K562 (cell line): ENCODE results near the gene ZMYM1. TPM values are rescaled to one million over a fixed set of nuclear protein-coding genes. Genes with fewer than 3 reads are reported as not detected.

ENCODE experiments used
- ATAC-seq: fragments of 200-7000 bp; cut with Tn5 transposase; 3 replicates; pipeline ENCODE4 v1.9.1; 2020; ENCODE audit warnings: moderate library complexity
- BruUV-seq: library from RNA; stranded (reverse); fragments of 400-500 nt; replicated peaks from 2 replicates; lab custom pipeline; 2021; lab: Mats Ljungman, UMichigan
- CTCF ChIA-PET: fragments of 300-600 bp; formaldehyde crosslinking; extraction: SDS; loops from one replicate; lab custom pipeline; 2021; ENCODE audit warnings: low intra/inter-chr PET ratio; lab: Yijun Ruan, JAX
- POLR2A ChIA-PET: fragments of 300-600, 350-650 bp; sonication (Branson Sonifier 250); formaldehyde crosslinking; extraction: SDS; loops from one replicate; lab custom pipeline; 2021; ENCODE audit warnings: antibody characterized with exemption, inconsistent platforms; lab: Yijun Ruan, JAX
- DNase-seq, 4 experiments: peaks; one replicate each; pipeline versions ENCODE4 v3.0.0 to v3.0.0-alpha.2; 2011 to 2018; ENCODE audit warnings: low spot score in 3 of 4, mixed read lengths in 3 of 4; ENCODE audit errors: extremely low read depth in 1 of 4
- FAIRE-seq: peaks from 2 replicates; lab custom pipeline; 2011; peaks lifted over from hg19 to GRCh38; lab: Jason Lieb, UNC
- H2AFZ ChIP-seq: 2 replicates; pipeline ENCODE4 v1.6.0; 2011; ENCODE audit warnings: low read depth, low read length, control low read depth, inconsistent platforms
- H3K27ac ChIP-seq: fragments of 200-600 bp; 3 replicates; pipeline ENCODE4 v1.8.0; 2011; ENCODE audit warnings: low read depth, mild to moderate bottlenecking, control low read depth, inconsistent platforms, low read length, moderate library complexity, mixed read lengths; ENCODE audit errors: extremely low read depth
- H3K27me3 ChIP-seq, 2 experiments: fragments of 300-600 bp in 1 of 2; 2 replicates in 1 of 2; 3 replicates in 1 of 2; pipeline versions ENCODE4 v1.6.0 to v1.8.0; 2011; ENCODE audit warnings: inconsistent platforms in 2 of 2, low read length in 2 of 2, mild to moderate bottlenecking in 1 of 2, mixed read lengths in 1 of 2, moderate library complexity in 1 of 2; ENCODE audit not compliant: control insufficient read depth in 2 of 2, insufficient read depth in 2 of 2
- H3K36me3 ChIP-seq: fragments of 300-600 bp; 3 replicates; pipeline ENCODE4 v1.8.0; 2011; ENCODE audit warnings: mild to moderate bottlenecking, low read length, inconsistent platforms; ENCODE audit not compliant: control insufficient read depth, insufficient read depth
- H3K4me1 ChIP-seq, 2 experiments: fragments of 200-600 bp in 1 of 2; replicated peaks in 1 of 2; 2 replicates in 1 of 2; 3 replicates in 1 of 2; pipeline versions ENCODE4 v1.5.1 to v1.8.0; 2011; ENCODE audit warnings: inconsistent platforms in 2 of 2, low read length in 2 of 2, mild to moderate bottlenecking in 1 of 2, mixed read lengths in 1 of 2, moderate library complexity in 1 of 2; ENCODE audit not compliant: control insufficient read depth in 2 of 2, insufficient read depth in 2 of 2
- H3K4me2 ChIP-seq: 2 replicates; pipeline ENCODE4 v1.6.1; 2011; ENCODE audit warnings: low read length, control low read depth, inconsistent platforms, mixed read lengths; ENCODE audit not compliant: insufficient read depth
- H3K4me3 ChIP-seq: fragments of 200-600 bp; sonication (generic), shearing (Covaris generic); 2 replicates; pipeline ENCODE4 v1.5.1; 2016; ENCODE audit warnings: control low read depth, inconsistent platforms
- H3K79me2 ChIP-seq: fragments of 200-600 bp; 3 replicates; pipeline ENCODE4 v1.8.0; 2011; ENCODE audit warnings: low read length, inconsistent platforms; ENCODE audit not compliant: control insufficient read depth, insufficient read depth
- H3K9ac ChIP-seq, 2 experiments: 2 replicates each; pipeline versions ENCODE4 v1.6.0 to v1.6.1; 2011; ENCODE audit warnings: low read depth in 2 of 2, low read length in 2 of 2, control low read depth in 1 of 2, inconsistent platforms in 1 of 2, mild to moderate bottlenecking in 1 of 2, mixed read lengths in 1 of 2; ENCODE audit not compliant: insufficient read depth in 1 of 2
- H3K9me1 ChIP-seq: one replicate; pipeline ENCODE4 v1.6.0; 2011; ENCODE audit warnings: inconsistent platforms, mild to moderate bottlenecking, low read length, moderate library complexity; ENCODE audit not compliant: control insufficient read depth, insufficient read depth
- H3K9me3 ChIP-seq: replicated peaks from 2 replicates; pipeline ENCODE4 v1.5.1; 2011; ENCODE audit warnings: low read depth, low read length, inconsistent platforms; ENCODE audit not compliant: control insufficient read depth, insufficient read depth
- H4K20me1 ChIP-seq: replicated peaks from 2 replicates; pipeline ENCODE4 v1.6.1; 2011; ENCODE audit warnings: low read length, inconsistent platforms, mixed read lengths; ENCODE audit not compliant: control insufficient read depth, insufficient read depth
- BRD4 ChIP-seq: fragments of 200-600 bp; sonication (generic); IDR thresholded peaks from 2 replicates; pipeline ENCODE4 v1.6.1; 2017; ENCODE audit warnings: inconsistent platforms
- ELF4 ChIP-seq: fragments of 450-650 bp; formaldehyde crosslinking; IDR thresholded peaks from 2 replicates; pipeline ENCODE4 v1.4.0; 2022; ENCODE audit warnings: missing genetic modification characterization
- FOXA3 ChIP-seq, 2 experiments: fragments of 450-650 bp in 1 of 2; sonication (generic) in 1 of 2; formaldehyde crosslinking; IDR thresholded peaks in 1 of 2; conservative IDR thresholded peaks in 1 of 2; 2 replicates each; pipeline versions ENCODE4 v1.4.0 to v1.8.0; 2020 to 2022; ENCODE audit warnings: mild to moderate bottlenecking in 2 of 2, missing genetic modification reagents in 1 of 2
- GABPA ChIP-seq: fragments of 200-800 bp; sonication (Bioruptor generic); conservative IDR thresholded peaks from 2 replicates; pipeline ENCODE4 v1.6.1; 2016; ENCODE audit warnings: low read depth, missing genetic modification characterization, missing compliant biosample characterization
- HNRNPLL ChIP-seq: fragments of 200-400 bp; formaldehyde crosslinking; IDR thresholded peaks from 2 replicates; pipeline ENCODE4 v1.6.1; 2017; ENCODE audit warnings: low read length, low read depth, mild to moderate bottlenecking; ENCODE audit not compliant: poor library complexity, severe bottlenecking
- MEF2D ChIP-seq: conservative IDR thresholded peaks from 2 replicates; pipeline ENCODE4 v1.6.1; 2016; ENCODE audit warnings: low read depth, missing genetic modification characterization, missing compliant biosample characterization
- MTA2 ChIP-seq: fragments of 450-650 bp; IDR thresholded peaks from 2 replicates; pipeline ENCODE4 v1.6.1; 2016; ENCODE audit warnings: low read depth
- NR4A1 ChIP-seq, 2 experiments: fragments of 250-450 bp in 1 of 2; fragments of 450-650 bp in 1 of 2; sonication (Bioruptor Pico) in 1 of 2; IDR thresholded peaks; 2 replicates each; pipeline versions ENCODE4 v1.4.0 to v1.6.1; 2016 to 2020; ENCODE audit warnings: mild to moderate bottlenecking in 2 of 2, missing compliant biosample characterization in 1 of 2, missing genetic modification characterization in 1 of 2, moderate library complexity in 1 of 2
- TEAD1 ChIP-seq, 2 experiments: fragments of 450-650 bp in 1 of 2; sonication (generic) in 1 of 2; formaldehyde crosslinking; IDR thresholded peaks; 2 replicates each; pipeline versions ENCODE4 v1.4.0 to v1.8.0; 2020 to 2022; ENCODE audit warnings: mild to moderate bottlenecking in 2 of 2, missing genetic modification reagents in 1 of 2
- TSC22D4 ChIP-seq: fragments of 450-650 bp; IDR thresholded peaks from 2 replicates; pipeline ENCODE4 v1.6.1; 2016; ENCODE audit warnings: missing genetic modification characterization, missing biosample characterization, control low read depth
- ZNF324 ChIP-seq: fragments of 250-450 bp; sonication (Bioruptor Pico); IDR thresholded peaks from 2 replicates; pipeline ENCODE4 v1.4.0; 2020; ENCODE audit warnings: mild to moderate bottlenecking
- WGBS: fragments of 100-300 bp; shearing (Covaris generic); methylation state at CpG from one replicate; pipeline ENCODE4 v1.1.6; 2016; ENCODE audit warnings: low coverage, mixed read lengths; ENCODE audit not compliant: insufficient coverage; ENCODE audit errors: missing lambda C conversion rate; 5-methylcytosine and 5-hydroxymethylcytosine counted together
- in situ Hi-C: fragments of 300-500 bp; cut with MboI; formaldehyde crosslinking; loops from 4 replicates; pipeline ENCODE4 v1.15.0; 2018; ENCODE audit warnings: inconsistent platforms, mixed read lengths
- intact Hi-C: fragments of 100-400 bp; cut with micrococcal nuclease; formaldehyde crosslinking; loops from 2 replicates; pipeline ENCODE4 v1.14.2; 2022
- polyA plus RNA-seq, 8 experiments: library from polyadenylated mRNA; depleted of rRNA in 4 of 8; stranded (reverse) in 5 of 8; unstranded in 3 of 8; fragments of >200 nt; fragmentation: Nextera tagmentation in 2 of 8; fragmentation: Illumina TruSeq in 1 of 8; extraction: Ambion mirVana in 2 of 8; extraction: Trizol in 1 of 8; gene quantifications; 2 replicates each; pipeline versions ENCODE4 v1.2.1 to v1.2.3, GENCODE V29; 2011 to 2014; ENCODE audit warnings: inconsistent platforms in 1 of 8, missing spikeins in 1 of 8
- total RNA-seq, 7 experiments: library from RNA; depleted of rRNA in 6 of 7; stranded (reverse); fragments of >200 nt in 6 of 7; fragmentation: Illumina TruSeq in 2 of 7; extraction: Trizol in 2 of 7; gene quantifications; 2 replicates each; pipeline versions ENCODE4 v1.2.1 to v1.2.3, GENCODE V29; 2011 to 2021; ENCODE audit warnings: low replicate concordance in 1 of 7
- TF ChIP-seq, protein P1 (sequence below): fragments of 450-650 bp; formaldehyde crosslinking; IDR thresholded peaks from 2 replicates; pipeline ENCODE4 v1.4.0; 2022; ENCODE audit warnings: mild to moderate bottlenecking, moderate library complexity

Gene ZMYM1
- total and polyA plus RNA-seq, 9 of the 15 experiments (the other 6 are each of a cell fraction or from before 2014, with no cell fraction given), result 7.5 to 25.4 (median 15.8) TPM

DNA sequence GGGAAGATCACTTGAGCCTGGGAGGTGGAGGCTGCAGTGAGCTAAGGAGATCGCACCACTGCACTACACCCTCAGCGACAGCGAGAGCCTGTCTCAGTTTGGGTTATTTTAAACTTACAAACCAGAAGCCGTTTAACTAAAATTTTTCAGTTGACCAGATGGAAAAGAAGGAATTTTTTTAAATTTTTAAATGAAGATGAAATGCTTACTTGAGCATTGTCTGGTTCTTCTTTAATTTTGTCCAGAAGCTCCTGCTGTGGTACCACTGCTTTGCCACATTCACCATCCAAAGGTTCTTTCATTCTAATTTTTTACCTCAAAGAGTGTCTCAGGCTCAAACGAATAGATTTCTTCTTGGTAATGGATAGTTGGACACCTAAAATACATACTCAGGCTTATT, 48.8 kb upstream of the ZMYM1 start:
- POLR2A ChIA-PET, result interaction anchor here (0.5 to 3.2 kb wide), 13 partner anchors 10 to 162 kb away, joined by 3 to 15 read pairs (median 5); partner anchors contain the start of genes SFPQ and TMEM35B
- H2AFZ ChIP-seq, result peak overlapping the region; percentile 99

More for the DNA sequence above, 48.8 kb upstream of the ZMYM1 start:
- peak overlapping the region; percentile 61 for H3K4me3 ChIP-seq
- intact Hi-C loops (loop anchor here (5.0 to 10.0 kb wide), 2 partner anchors 107 to 154 kb away; no protein-coding TSS in a partner anchor), in situ Hi-C loops (no loop called here)
- H3K4me1 ChIP-seq, result peaks cover 0 to 7% of the 10 kb centered on the region in 2 experiments; a peak in 3 of 5 replicates
- TF ChIP-seq, protein P1, sequence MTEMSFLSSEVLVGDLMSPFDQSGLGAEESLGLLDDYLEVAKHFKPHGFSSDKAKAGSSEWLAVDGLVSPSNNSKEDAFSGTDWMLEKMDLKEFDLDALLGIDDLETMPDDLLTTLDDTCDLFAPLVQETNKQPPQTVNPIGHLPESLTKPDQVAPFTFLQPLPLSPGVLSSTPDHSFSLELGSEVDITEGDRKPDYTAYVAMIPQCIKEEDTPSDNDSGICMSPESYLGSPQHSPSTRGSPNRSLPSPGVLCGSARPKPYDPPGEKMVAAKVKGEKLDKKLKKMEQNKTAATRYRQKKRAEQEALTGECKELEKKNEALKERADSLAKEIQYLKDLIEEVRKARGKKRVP (CRISPR knock-in tag), result no peak
- TF ChIP-seq TEAD1 (CRISPR knock-in tag; IDR thresholded peaks at IDR 0.05) (no peak), TSC22D4 (no peak), HNRNPLL (no peak), MEF2D (tag) (no peak), FOXA3 (CRISPR knock-in tag; conservative IDR thresholded peaks at IDR 0.05 in 1 of 2, IDR thresholded peaks at IDR 0.05 in 1 of 2) (no peak), ELF4 (no peak), GABPA (tag) (no peak), ZNF324 (CRISPR knock-in tag) (no peak), MTA2 (no peak), NR4A1 (CRISPR knock-in tag; IDR thresholded peaks at IDR 0.05) (no peak), NR4A1 (tag; IDR thresholded peaks at IDR 0.05) (no peak), BRD4 (no peak)
- H3K27ac ChIP-seq, result peak overlapping the region; percentile 88
- H3K9ac ChIP-seq, result peak overlapping the region; percentile 81 to 89
- BruUV-seq, result no TSS peak
- peaks cover 26% of the 10 kb centered on the region for H3K79me2 ChIP-seq
- H4K20me1 ChIP-seq, result no peaks in the 10 kb centered on the region
- 19% methylated on average over 5 of the region's 5 CpGs for WGBS
- FAIRE-seq, result no peak
- H3K4me2 ChIP-seq, result peak overlapping the region; percentile 93
- peak in 1 of 4 experiments; percentile 24 for DNase-seq
- H3K9me3 ChIP-seq, result peaks cover 15% of the 10 kb centered on the region
- H3K36me3 ChIP-seq, result peaks cover 21% of the 10 kb centered on the region
- H3K27me3 ChIP-seq, result no peaks in the 10 kb centered on the region
- H3K9me1 ChIP-seq, result no peaks in the 10 kb centered on the region
- CTCF ChIA-PET, result no interaction called here
- peak; percentile 33; the same call in 2 of the 3 replicates for ATAC-seq
